ENCODE results near the gene SETBP1. TPM values are rescaled to one million over a fixed set of nuclear protein-coding genes. Genes with fewer than 3 reads are reported as not detected.

Gene SETBP1
- total and polyA plus RNA-seq, 9 of the 15 experiments (the other 6 are each of a cell fraction or from before 2014, with no cell fraction given), result under 0.01 to 0.13 (median 0.04) TPM

GRCh38 chr18:44704135-44704789 lies 23.6 kb downstream of the SETBP1 start (continued):
- TF ChIP-seq, protein P1, sequence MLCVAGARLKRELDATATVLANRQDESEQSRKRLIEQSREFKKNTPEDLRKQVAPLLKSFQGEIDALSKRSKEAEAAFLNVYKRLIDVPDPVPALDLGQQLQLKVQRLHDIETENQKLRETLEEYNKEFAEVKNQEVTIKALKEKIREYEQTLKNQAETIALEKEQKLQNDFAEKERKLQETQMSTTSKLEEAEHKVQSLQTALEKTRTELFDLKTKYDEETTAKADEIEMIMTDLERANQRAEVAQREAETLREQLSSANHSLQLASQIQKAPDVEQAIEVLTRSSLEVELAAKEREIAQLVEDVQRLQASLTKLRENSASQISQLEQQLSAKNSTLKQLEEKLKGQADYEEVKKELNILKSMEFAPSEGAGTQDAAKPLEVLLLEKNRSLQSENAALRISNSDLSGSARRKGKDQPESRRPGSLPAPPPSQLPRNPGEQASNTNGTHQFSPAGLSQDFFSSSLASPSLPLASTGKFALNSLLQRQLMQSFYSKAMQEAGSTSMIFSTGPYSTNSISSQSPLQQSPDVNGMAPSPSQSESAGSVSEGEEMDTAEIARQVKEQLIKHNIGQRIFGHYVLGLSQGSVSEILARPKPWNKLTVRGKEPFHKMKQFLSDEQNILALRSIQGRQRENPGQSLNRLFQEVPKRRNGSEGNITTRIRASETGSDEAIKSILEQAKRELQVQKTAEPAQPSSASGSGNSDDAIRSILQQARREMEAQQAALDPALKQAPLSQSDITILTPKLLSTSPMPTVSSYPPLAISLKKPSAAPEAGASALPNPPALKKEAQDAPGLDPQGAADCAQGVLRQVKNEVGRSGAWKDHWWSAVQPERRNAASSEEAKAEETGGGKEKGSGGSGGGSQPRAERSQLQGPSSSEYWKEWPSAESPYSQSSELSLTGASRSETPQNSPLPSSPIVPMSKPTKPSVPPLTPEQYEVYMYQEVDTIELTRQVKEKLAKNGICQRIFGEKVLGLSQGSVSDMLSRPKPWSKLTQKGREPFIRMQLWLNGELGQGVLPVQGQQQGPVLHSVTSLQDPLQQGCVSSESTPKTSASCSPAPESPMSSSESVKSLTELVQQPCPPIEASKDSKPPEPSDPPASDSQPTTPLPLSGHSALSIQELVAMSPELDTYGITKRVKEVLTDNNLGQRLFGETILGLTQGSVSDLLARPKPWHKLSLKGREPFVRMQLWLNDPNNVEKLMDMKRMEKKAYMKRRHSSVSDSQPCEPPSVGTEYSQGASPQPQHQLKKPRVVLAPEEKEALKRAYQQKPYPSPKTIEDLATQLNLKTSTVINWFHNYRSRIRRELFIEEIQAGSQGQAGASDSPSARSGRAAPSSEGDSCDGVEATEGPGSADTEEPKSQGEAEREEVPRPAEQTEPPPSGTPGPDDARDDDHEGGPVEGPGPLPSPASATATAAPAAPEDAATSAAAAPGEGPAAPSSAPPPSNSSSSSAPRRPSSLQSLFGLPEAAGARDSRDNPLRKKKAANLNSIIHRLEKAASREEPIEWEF (CRISPR knock-in tag; IDR thresholded peaks at IDR 0.05), result no peak
- TF ChIP-seq ZBED1 (IDR thresholded peaks at IDR 0.05), result no peak
- TF ChIP-seq, protein P2, sequence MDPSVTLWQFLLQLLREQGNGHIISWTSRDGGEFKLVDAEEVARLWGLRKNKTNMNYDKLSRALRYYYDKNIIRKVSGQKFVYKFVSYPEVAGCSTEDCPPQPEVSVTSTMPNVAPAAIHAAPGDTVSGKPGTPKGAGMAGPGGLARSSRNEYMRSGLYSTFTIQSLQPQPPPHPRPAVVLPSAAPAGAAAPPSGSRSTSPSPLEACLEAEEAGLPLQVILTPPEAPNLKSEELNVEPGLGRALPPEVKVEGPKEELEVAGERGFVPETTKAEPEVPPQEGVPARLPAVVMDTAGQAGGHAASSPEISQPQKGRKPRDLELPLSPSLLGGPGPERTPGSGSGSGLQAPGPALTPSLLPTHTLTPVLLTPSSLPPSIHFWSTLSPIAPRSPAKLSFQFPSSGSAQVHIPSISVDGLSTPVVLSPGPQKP (CRISPR knock-in tag; IDR thresholded peaks at IDR 0.05), result no peak
- no peak for TF ChIP-seq CBFA2T3 (IDR thresholded peaks at IDR 0.05)
- TF ChIP-seq MAFG (tag; conservative IDR thresholded peaks at IDR 0.05), result peak; percentile 57
- no peak for TF ChIP-seq SIX5 (IDR thresholded peaks at IDR 0.05; ENCODE audit: borderline replicate concordance in 1 of 2, insufficient read depth in 1 of 2, low read depth in 1 of 2, low read length in 2 of 2)
- TF ChIP-seq FOXK1 (CRISPR knock-in tag; IDR thresholded peaks at IDR 0.05; ENCODE audit: borderline replicate concordance), result no peak
- TF ChIP-seq STAG1 (CRISPR knock-in tag; IDR thresholded peaks at IDR 0.05; ENCODE audit: borderline replicate concordance), result no peak
- TF ChIP-seq, protein P3, sequence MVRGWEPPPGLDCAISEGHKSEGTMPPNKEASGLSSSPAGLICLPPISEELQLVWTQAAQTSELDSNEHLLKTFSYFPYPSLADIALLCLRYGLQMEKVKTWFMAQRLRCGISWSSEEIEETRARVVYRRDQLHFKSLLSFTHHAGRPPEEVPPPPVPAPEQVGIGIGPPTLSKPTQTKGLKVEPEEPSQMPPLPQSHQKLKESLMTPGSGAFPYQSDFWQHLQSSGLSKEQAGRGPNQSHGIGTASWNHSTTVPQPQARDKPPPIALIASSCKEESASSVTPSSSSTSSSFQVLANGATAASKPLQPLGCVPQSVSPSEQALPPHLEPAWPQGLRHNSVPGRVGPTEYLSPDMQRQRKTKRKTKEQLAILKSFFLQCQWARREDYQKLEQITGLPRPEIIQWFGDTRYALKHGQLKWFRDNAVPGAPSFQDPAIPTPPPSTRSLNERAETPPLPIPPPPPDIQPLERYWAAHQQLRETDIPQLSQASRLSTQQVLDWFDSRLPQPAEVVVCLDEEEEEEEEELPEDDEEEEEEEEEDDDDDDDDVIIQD (CRISPR knock-in tag; IDR thresholded peaks at IDR 0.05), result no peak
- no peak for TF ChIP-seq ARID2 (IDR thresholded peaks at IDR 0.05)
- TF ChIP-seq ARID1B (IDR thresholded peaks at IDR 0.05), result no peak
- peak; percentile 75 for TF ChIP-seq MAFF (IDR thresholded peaks at IDR 0.05; ENCODE audit: low read length)
- TF ChIP-seq RBBP5 (IDR thresholded peaks at IDR 0.05; ENCODE audit: borderline replicate concordance, insufficient read depth, low read length, poor library complexity, severe bottlenecking), result no peak
- TF ChIP-seq, protein P4, sequence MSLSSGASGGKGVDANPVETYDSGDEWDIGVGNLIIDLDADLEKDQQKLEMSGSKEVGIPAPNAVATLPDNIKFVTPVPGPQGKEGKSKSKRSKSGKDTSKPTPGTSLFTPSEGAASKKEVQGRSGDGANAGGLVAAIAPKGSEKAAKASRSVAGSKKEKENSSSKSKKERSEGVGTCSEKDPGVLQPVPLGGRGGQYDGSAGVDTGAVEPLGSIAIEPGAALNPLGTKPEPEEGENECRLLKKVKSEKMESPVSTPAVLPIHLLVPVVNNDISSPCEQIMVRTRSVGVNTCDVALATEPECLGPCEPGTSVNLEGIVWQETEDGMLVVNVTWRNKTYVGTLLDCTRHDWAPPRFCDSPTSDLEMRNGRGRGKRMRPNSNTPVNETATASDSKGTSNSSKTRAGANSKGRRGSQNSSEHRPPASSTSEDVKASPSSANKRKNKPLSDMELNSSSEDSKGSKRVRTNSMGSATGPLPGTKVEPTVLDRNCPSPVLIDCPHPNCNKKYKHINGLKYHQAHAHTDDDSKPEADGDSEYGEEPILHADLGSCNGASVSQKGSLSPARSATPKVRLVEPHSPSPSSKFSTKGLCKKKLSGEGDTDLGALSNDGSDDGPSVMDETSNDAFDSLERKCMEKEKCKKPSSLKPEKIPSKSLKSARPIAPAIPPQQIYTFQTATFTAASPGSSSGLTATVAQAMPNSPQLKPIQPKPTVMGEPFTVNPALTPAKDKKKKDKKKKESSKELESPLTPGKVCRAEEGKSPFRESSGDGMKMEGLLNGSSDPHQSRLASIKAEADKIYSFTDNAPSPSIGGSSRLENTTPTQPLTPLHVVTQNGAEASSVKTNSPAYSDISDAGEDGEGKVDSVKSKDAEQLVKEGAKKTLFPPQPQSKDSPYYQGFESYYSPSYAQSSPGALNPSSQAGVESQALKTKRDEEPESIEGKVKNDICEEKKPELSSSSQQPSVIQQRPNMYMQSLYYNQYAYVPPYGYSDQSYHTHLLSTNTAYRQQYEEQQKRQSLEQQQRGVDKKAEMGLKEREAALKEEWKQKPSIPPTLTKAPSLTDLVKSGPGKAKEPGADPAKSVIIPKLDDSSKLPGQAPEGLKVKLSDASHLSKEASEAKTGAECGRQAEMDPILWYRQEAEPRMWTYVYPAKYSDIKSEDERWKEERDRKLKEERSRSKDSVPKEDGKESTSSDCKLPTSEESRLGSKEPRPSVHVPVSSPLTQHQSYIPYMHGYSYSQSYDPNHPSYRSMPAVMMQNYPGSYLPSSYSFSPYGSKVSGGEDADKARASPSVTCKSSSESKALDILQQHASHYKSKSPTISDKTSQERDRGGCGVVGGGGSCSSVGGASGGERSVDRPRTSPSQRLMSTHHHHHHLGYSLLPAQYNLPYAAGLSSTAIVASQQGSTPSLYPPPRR (CRISPR knock-in tag; IDR thresholded peaks at IDR 0.05; ENCODE audit: borderline replicate concordance), result no peak
